ENCODE data around the gene HSD17B3.
"Not testable (repeated sequence)": the region's sequence is repeated elsewhere in the genome, so short reads cannot be mapped to it uniquely, and the experiment has no call there.

HSD17B3 gene

GRCh38 chr9:96302021-96302420 lies at the start of gene HSD17B3:
TSS of gene HSD17B3 (minus strand) at chr9:96302176. CDS start at chr9:96302104, 72 bp downstream.
- no peak for DNase-seq

GRCh38 chr9:96350866-96351265 lies 48.9 kb upstream of the HSD17B3 start:
- DNase-seq: no peak

DNA sequence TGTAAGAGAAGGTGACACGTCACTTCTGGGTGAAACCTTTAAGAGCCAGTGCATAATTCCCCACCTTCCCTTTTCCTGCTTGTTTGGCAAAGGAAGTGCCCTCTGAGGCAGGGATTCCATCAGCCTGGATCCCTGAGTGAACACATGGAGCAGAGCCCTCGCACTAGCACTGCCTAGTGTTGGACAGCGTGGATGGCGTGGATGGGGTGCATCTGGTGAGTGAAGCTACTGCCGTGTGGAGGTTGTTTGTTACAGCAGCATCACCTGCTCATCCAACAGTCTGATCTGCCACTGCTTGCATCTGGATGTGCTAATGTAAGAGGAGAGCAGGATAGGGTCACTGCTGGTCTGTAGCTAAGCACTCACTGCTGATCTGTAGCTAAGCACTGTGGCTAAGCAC lies 46.3 kb upstream of the HSD17B3 start:
- DNase-seq: no peak

DNA sequence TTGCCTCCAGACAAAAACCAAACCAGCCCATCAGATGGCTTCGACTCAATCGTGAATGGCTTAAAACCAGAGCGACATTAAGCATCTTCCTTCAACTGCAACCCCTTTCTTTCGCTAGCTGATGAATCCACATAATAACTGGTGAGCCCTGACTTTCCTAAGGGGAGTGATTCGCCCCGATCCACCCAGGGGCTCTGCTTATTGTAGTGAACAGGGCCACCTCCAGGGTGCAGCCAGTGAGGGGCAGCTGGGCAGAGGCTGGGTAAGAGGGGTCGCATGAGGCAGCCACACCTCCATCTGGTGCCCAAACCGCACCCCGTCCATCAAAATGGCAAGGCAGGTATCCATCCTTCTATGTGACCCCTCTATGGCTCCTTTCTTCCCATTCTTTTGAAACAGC lies 43.6 kb upstream of the HSD17B3 start:
- no peak for DNase-seq

DNA sequence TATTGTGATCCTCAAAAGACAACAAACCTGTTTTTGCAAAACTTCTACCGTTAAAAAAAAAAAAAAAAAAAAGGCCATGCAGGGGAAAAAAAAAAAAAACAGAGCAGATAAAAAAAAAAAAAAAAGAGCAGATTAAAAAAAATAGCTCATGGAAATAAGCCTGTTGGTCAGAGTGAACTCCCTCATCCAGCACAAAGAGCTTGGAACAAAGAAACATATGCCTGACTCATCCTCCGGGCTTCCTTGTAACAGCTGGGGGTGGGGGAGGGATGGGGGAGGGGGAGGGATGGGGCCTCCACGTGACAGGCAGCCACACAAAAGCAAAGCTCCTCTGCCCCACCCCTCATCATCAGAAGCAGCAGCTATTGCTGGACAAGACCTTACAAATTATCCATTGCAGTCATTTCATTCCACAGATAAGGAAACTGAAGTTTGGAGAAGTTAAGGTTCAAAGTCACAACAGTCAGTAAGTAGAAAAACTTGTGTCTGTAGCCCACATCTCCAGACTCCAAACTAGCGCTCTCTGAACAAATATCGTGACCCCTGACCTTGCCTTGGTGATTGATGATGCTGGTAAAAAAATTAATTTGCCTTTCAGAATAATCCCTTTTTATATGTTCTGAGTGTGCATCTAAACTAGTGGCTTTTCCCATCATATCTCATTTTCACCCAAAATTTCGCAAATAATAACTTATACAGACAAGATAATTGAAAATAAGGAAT lies 42.6 kb upstream of the HSD17B3 start:
- peak; percentile 88 for DNase-seq

- no peak for DNase-seq
These were observed 41.8 kb upstream of the HSD17B3 start for GRCh38 chr9:96343515-96344360.

GRCh38 chr9:96342571-96343245 lies 40.7 kb upstream of the HSD17B3 start:
- DNase-seq: no peak

DNA sequence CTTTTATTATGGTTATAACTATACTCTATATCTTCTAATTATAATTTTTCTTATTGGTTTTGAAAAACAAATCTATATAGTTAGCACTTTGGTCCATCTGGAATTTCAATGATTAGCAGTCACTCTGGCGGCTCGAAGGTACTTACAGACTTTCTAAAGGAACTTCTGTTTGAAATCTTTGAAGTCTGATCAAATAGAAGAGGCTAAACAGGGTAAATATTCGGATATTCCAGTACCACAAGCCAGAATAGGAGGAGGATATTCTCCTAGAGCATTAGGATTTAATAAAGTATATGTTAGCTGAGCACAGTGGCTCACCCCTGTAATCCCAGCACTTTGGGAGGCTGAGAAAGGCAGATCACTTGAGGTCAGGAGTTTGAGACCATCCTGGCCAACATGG lies 38.7 kb upstream of the HSD17B3 start:
- DNase-seq: no peak

- no peak for DNase-seq
These were observed 36.3 kb upstream of the HSD17B3 start for GRCh38 chr9:96338299-96338698.

GRCh38 chr9:96333958-96334357 lies 32.0 kb upstream of the HSD17B3 start:
- no peak for DNase-seq

GRCh38 chr9:96331236-96331947 lies 29.4 kb upstream of the HSD17B3 start:
- DNase-seq: peak; percentile 46

DNA sequence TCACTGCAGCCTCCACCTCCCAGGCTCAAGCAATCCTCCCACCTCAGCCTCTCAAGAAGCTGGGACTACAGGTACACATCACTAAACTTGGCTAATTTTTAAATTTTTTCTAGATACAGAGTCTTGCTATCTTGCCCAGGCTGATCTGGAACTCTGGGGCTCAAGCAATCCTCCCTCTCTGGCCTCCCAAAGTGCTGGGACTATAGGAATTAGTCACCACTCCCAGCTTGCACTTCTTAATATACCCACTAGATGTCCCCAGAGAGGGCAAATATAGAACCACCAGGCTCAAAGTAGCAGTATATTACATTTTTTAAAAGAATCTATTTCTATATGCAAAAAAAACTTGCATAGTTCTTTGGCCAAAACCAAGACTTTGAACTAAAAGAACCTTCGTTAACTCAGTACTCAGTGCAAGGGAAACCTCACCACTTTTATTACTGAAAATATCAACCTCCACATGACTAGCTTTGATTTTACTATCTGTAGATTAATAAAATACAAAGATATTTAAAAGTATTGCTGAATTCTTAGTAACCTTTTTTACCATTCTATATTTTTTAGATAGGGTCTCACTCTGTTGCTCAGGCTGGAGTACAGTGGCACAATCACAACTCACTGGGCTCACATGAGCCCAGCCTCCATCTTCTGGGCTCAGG lies 25.8 kb upstream of the HSD17B3 start:
- DNase-seq: peak; percentile 65

GRCh38 chr9:96323169-96323568 lies 21.2 kb upstream of the HSD17B3 start:
- DNase-seq: no peak

GRCh38 chr9:96322736-96323135 lies 20.8 kb upstream of the HSD17B3 start:
- not testable (repeated sequence) for DNase-seq

DNA sequence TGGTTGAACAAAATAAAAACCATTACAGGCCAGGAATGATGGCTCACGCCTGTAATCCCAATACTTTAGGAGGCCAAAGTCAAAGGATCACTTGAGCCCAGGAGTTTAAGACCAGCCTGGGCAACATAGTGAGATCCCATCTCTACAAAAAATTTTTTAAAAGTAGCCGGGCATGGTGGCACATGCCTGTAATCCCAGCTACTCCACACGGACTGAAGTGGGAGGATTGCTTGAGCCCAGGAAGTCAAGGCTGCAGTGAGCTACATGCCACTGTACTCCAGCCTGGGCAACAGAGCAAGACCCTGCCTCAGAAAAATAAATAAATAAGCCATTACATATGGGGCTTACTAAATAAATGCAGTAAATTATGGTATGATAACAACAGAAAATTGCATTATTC lies 20.2 kb upstream of the HSD17B3 start:
- not testable (repeated sequence) for DNase-seq

GRCh38 chr9:96321515-96321914 lies 19.5 kb upstream of the HSD17B3 start:
- no peak for DNase-seq

GRCh38 chr9:96320749-96321280 lies 18.8 kb upstream of the HSD17B3 start:
- no peak for DNase-seq

- DNase-seq: no peak
These were observed 17.1 kb upstream of the HSD17B3 start for GRCh38 chr9:96318921-96319565.

- peak; percentile 51 for DNase-seq
These were observed 15.5 kb upstream of the HSD17B3 start for GRCh38 chr9:96317335-96317980.

DNA sequence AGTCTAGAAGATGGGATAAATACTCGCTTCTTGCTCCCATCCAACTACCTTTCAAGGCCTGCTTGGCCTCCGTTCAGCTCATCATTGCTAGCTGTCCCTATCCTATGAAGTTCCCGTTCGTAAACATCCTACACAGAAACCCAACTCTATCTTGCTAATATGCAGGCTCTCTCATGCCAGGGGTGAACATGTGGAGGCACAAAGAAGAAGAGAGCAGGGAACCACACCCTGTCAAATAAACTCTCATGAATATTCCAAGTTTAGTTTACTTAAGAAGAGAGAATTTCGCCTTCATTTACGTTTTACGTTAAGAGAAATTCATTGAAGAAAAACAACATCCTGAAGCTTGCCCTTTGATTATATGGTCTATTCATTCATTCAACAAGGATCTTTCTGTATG lies 7.9 kb upstream of the HSD17B3 start:
- no peak for DNase-seq

GRCh38 chr9:96306958-96307357 lies 5.0 kb upstream of the HSD17B3 start:
- not testable (repeated sequence) for DNase-seq

Measured in fibroblast of skin of right biceps (primary cell).